SU-DHL-6 (cell line): ENCODE measurements around the gene DLST.

Experiments used
- EZH2phosphoT487 ChIP-seq: fragments of 200-600 bp; sonication (generic), shearing (Covaris generic); conservative IDR thresholded peaks from 2 replicates; pipeline ENCODE4 v1.6.1; 2018; ENCODE audit warnings: mild to moderate bottlenecking, antibody characterized with exemption, low read length, moderate library complexity, mixed read lengths
- TF ChIP-seq, protein P1 (sequence below): fragments of 200-600 bp; sonication (generic); IDR thresholded peaks from one replicate; pipeline ENCODE4 v1.5.1; 2017; ENCODE audit warnings: antibody characterized with exemption, mild to moderate bottlenecking, low read length, moderate library complexity; ENCODE audit not compliant: insufficient read depth, poor library complexity, severe bottlenecking

DNA sequence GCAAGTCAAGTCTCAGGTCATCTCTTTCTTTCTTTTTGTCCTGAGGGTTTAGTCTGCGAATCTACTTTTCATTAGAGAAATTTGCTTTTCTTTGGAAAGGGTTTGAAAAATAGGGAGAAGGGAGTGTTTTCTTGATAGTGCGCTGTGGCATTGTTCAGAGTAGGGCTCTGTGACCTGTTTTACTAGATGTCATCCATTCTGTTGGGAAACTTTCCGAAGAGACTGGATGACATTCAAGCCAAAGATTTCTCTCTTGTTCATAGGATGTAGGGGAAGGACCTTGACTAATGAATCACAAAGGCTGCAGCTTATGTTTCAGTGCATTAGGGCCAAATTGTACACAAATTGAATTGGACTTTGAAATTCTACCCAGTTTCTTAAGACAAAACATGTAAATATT is 14.7 kb downstream of the DLST start:
- no peak for TF ChIP-seq EZH2phosphoT487
- TF ChIP-seq, protein P1, sequence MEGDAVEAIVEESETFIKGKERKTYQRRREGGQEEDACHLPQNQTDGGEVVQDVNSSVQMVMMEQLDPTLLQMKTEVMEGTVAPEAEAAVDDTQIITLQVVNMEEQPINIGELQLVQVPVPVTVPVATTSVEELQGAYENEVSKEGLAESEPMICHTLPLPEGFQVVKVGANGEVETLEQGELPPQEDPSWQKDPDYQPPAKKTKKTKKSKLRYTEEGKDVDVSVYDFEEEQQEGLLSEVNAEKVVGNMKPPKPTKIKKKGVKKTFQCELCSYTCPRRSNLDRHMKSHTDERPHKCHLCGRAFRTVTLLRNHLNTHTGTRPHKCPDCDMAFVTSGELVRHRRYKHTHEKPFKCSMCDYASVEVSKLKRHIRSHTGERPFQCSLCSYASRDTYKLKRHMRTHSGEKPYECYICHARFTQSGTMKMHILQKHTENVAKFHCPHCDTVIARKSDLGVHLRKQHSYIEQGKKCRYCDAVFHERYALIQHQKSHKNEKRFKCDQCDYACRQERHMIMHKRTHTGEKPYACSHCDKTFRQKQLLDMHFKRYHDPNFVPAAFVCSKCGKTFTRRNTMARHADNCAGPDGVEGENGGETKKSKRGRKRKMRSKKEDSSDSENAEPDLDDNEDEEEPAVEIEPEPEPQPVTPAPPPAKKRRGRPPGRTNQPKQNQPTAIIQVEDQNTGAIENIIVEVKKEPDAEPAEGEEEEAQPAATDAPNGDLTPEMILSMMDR = no peak
